GM21423 (cell line): ENCODE results near the gene TMEM59L.
"Not testable (repeated sequence)": the region's sequence is repeated elsewhere in the genome, so short reads cannot be mapped to it uniquely, and the experiment has no call there.

Experiments used
- ATAC-seq: cut with Tn5 transposase; IDR thresholded peaks from one replicate; pipeline ENCODE4 v1.9.1; 2021; ENCODE audit warnings: mild to moderate bottlenecking, moderate library complexity; ENCODE audit not compliant: unreplicated experiment

Gene TMEM59L

DNA sequence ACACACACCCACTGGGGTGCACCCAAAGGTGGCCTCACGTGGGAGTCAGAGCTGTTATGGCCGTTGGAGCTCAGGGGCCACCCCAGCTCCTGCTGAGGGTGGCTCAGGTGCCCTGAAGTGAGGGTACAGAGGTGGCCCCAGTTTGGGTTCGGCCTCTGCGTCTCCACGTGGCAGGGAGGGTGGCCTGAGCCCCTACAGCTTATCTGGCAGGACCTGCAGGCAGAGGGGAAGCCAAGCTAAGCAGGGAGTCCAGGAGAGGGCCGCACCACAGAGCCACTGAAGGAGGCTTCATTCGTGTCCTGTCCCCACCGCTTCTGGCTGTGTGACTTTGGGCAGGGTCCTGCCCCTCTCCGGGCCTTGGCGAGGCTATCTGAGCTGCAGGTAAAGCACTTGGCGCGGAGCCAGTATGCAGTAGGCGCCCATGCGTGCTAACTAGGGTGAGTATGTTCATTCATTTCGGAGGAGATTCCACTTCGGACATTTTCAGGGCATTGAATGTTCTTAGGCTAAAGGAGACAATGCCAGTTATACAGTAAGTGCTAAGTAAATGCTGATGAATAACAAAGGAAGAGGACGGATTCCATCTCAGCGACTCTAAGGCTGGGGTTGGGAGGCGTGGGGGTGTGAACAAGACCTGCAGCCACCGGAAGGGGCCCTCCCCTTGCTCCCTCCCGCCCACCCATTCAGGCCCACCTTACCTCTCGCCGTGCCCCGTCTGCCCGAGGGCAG, 19.1 kb upstream of the TMEM59L start:
- ATAC-seq = no peak

DNA sequence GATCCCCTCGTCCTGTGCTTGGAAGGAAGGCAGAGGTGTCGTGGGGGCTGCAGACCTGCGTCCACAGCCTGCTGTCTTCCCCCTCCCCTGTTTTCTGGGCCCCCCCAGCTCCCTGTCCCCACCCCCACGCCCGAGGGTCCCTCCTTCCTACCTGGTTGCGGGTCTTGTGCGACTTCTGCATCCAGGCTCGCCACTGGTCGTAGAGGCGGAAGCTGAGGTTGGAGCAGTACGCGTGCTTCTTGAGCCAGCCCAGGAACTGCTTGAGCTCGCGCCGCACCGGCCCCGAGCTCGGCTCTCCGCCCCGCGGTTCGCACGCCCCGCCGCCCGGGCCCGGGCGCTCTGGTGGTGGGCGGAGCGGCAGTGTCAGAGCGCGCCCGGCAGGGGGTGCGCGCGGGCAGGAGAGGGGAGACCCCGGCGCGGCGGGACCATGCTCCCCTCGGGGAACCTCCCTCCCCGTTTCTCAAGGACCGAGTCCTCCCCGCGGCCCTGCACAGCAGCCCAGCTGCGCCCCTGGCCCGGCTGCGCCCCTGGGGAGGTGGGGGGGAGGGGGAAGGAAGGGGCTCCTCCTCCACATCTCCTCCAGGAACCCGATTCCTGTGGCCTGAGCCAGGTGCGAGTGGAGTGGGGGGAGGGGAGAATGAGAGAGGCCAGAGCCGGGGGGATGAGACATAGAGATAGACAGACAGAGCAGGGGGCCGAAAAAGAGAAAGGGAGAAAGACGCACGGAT, 18.4 kb upstream of the TMEM59L start:
- ATAC-seq = peak; percentile 50

DNA sequence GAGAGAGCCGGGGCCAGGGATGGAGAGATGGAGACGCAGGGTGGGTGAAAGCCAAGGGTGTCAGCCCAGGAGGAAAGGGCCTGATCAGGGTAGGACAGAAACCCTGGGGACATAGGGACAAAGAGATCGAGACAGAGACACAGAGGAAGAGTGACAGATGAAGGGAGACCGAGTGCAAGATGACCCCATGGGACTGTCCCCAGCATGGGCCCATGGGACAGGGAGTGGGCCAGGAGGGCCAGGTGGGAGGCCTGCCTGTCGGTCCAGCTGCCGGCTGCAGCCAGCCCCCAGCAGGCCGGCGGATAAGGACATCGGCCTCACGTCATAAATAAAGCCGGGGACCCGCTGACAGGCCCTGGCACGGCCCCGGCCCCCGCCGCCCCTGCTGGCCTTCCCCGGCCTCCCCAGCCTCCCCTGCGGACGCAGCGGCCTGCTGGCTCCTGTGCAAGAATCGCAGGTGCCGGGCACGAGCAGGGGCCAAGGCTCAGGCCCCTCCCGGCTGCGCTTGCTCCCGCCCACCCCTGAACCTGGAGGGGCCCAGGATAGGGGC, 17.8 kb upstream of the TMEM59L start:
- ATAC-seq = no peak

DNA sequence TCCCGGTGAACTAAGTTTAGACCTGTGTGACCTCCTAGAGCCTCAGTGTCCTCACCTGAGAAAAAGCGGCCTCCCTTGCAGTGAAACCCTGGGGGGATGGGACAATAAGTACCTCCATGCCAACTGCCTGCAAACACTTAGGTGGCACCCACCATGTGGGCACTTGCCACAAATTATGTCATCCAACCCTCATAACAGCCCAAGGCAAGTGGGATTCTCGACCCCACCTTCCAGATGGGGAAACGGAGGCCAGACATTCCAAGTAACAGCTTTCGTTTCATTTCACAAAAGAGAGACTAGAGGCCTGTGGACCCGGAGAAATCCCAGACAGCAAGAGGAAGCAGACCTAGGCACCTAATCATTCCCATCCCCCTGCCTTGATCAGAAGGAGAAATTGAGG, 17.2 kb upstream of the TMEM59L start:
- no peak for ATAC-seq

DNA sequence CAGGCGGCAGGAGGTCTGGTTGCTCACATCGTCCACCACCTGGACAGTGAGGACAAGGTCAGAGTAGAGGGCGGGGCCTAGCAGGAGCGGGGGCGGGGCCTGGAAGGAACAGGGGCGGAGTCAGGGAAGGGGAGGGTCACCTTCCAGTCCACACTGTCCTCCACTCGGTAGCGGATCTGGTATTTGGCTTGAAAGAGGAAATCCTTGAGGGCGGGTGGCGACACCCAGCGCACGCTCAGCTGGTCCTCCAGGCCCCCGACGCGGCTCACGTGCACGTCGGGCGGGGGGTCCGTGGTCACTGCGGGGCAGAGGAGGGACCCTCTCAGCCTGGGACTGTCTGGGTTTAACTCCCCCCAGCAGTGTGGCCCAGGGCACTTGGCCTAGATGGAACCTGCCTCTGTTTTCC, 15.9 kb upstream of the TMEM59L start:
- ATAC-seq = no peak

DNA sequence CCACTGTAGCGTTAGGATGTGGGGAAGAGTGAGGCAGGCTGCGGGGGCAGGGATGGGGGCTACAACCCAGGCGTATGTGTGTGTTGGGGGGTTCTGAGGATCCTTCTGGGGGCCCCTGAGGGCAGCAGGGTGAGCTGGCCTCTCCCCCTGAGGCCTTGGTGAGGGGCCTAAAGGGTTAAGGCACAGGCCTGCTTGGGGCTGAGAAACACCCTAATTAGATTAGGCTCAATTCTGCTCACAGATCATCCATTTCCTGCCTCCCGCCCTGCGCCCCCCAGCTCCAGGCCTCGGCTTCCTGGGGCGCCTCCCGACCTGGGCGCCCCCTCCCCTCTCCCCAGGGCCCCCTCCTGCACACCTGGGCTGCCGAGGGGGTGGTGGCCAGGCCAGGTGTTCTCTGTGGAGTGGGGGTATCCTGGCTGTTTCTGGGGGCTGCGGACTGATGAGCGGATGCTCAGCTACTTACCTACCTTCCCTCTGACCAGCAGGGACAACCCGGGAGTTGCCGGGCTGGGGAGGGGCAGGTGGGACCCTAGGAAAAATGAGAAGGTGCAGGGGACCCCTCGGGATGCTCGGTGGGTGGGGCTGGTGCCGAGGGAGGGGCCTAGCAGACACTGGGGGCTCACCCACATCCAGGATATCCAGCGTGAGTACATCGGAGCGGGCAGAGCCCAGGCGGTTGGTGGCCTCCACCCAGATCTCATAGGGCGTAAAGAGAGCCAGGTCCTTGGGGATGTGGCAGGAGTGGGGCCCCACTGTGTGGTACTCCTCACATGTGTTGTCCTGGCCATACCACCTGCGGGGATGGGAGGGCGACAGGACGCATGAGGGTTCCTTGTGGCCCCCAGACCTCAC, 14.6 kb upstream of the TMEM59L start:
- ATAC-seq = no peak

DNA sequence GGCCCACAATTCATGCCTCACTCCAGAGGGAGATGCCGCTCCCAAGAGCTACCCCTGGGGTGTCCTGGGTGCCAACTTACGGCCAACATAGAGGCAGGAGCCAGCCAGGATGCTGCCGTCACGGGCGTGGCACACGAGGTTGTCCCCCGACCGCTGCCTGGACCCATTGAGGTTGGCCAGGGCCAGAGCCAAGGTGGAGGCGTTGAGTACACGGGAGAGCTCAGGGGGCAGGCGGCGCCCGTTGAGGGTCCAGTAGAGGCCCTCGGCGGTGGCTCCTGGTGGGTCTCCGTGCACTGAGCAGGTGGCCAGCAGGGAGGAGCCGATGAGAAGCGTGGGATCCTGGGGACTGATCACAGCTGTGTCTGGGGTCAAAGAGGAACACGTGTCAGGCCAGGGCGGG, 13.2 kb upstream of the TMEM59L start:
- ATAC-seq = no peak

DNA sequence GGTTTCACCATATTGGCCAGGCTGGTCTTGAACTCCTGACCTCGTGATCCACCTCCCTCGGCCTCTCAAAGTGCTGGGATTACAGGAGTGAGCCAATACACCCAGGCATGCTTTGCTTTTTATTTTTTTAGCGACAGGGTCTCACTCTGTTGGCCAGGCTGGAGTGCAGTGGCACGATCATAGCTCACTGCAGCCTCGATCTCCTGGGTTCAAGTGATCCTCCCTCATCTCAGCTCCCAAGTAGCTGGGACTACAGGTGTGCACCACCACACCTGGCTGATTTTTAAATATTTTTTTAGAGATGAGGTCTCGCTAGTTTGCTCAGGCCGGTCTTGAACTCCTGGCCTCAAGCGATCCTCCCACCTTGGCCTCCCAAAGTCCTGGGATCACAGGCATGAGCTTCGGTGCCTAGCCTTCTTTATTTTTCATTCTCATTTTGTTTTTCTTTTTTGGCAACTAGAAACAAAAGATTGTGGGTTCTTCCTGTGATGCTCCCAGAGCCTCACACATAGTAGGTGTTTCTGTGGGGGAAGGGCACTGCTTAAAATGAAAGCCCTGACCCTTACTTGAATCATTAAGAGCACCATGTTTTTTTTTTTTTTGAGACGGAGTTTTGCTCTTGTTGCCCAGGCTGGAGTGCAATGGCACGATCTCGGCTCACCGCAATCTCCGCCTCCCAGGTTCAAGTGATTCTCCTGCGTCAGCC, 11.8 kb upstream of the TMEM59L start:
- ATAC-seq = not testable (repeated sequence)

DNA sequence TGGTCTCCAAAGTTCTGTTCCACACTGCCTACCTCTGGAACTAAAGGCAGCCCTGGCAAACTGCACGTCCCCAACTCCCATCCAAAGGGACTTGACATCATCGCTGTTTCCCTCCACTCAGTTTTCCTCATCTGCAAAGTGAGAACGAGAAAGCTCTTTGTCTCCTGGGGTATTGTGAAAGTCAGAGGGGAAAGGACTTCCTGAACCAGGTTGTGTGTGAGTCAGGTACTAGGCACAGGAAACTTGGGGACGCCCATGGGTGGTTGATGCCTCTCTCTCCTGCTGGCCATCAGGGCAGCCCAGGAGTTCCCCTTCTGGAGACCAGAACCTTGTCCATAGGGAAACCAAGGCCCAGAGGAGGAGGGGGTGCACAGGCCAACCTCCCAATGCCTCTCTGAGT, 10.8 kb upstream of the TMEM59L start:
- no peak for ATAC-seq

DNA sequence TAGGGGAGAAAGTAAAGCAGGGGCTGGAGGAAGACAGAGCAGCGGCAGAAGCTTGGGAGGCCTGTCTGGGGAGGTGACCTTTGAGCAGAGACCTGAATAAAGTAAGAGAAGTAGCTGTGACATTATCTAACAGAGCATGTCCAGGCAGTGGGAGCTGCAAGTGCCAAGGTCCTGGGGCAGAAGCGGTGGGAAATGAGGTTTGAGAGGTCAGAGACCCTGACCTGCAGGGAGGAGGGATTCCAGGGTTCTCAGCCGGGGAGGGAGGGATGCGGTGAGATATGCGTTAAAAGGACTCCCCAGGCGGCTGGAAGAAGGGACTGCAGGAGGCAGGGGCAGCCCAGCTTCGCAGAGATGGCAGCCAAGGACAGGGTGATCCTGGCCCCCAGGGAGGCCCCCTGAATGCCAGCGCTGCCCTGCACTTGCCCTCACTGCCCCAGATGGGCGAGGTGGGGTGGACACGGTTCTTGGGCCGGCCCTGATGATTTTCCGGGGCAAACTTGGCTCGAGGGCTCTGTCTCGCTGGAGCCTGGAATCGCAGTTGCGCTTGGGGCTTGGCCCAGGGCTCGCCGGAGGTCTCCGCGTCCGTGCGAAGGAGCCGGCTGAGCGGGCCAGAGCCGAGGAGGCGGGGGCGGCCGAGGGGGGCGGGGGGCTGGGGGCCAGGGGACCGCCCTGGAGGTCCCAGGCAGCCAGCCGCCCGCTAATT, 9.3 kb upstream of the TMEM59L start:
- no peak for ATAC-seq

DNA sequence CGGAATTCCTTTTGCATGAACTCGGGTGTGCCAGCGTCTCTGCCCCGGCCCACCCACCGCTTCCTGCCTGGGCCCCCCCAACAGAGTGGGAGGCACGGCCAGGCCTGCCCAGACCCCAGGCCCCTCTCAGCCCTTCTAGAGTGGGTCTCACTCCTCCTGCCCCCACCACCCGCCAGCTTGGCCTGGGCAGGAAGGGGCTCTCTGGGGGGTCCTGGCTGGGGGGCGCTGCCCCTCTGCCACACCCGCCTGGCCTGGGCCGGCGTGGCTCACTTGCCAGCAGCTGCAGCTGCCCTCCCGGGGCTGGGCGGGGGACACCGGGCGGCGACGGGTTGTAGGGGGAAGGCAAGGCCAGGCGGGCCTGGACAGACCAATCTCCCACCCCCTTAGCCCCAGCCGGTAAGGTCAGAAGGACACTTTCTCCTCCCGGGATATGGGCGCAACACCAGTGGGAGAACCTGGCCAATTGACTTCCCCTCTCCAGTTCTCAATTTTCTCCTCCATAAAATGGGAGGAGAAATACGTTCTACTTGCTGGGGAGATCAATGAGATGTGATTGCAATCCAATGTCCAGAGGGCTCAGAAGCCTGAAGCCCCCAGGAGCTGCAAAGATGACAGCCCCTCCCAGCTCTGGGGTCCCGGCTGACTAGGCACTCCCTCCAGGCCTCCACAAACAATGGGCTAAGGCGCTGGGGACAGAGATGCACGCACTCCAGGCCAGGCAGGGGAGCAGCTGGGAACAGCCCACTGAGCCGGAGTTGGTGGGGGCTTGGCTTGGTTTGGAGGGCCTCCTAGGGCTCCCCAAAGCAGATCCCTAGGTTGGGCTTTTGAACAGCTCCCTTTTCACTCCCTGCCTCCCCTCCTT, 8.5 kb upstream of the TMEM59L start:
- ATAC-seq = no peak

DNA sequence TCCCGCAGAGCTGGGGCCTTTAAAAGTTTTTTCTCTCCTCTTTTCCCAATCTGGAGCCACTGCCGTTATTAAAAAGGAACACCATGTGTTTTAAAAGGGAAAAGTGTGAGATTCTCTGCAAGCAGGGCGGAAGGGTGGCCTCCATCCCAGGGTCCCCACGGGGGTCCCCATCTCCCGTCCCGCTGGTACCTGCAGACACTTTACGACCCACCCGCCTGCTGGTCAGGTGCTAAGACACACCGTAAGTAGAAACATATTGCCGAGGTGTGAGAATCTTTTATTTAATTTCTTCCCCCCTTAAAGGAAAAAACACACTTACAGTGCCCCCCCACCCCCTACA, 7.9 kb upstream of the TMEM59L start:
- ATAC-seq = no peak

DNA sequence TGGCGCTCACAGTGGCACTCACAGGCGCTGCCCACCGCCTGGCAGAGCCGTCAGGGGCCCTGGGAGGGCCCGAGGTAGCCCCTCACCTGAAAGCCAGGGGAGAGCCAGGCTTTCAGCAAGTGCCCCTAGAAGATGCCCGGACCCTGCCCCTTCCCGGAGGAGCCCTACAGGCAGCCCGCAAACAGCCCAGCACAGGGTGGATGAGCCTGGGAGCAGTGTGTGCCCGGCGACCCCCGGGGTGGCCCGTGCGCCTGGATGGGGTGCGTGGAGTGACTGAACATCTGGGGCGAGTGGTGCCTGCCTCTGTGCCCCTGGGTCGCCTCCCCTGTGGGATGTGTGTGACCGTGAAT, 7.5 kb upstream of the TMEM59L start:
- ATAC-seq = no peak

DNA sequence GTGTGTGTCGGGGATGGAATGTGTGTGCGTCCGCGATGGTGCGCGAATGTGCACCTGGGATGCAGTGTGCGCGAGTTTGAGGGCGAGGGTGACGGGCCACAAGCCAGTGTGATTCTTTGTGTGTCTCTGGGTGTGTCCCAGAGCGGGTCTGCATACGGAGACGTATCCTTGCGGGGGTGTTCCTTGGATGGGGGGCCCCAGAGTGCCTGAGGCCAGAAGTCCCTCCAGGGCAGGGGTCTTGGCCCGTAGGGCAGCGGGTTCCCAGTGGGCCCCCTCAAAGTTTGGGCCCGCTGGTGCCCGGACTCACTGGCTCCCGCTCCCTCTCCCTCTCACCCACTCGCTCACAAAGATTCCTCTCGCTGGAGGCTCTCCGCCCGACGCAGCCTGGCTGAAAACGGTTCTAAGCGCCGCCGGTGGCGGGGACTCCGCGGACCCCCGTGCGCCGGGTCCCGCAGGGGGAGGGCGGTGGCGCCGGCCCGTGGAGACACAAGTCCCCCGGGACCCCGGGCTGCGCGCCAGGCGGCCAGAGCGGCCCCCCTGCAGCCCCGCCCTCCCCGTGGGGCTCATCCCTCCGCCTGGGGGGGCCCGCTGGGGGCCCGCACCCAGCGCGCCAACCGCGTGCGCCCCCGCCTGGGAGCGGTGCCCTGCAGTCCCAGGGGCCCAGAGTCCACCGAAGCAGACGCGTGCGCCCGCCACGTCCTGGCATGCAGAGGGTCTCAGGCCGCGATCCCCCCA, 7.0 kb upstream of the TMEM59L start:
- no peak for ATAC-seq

DNA sequence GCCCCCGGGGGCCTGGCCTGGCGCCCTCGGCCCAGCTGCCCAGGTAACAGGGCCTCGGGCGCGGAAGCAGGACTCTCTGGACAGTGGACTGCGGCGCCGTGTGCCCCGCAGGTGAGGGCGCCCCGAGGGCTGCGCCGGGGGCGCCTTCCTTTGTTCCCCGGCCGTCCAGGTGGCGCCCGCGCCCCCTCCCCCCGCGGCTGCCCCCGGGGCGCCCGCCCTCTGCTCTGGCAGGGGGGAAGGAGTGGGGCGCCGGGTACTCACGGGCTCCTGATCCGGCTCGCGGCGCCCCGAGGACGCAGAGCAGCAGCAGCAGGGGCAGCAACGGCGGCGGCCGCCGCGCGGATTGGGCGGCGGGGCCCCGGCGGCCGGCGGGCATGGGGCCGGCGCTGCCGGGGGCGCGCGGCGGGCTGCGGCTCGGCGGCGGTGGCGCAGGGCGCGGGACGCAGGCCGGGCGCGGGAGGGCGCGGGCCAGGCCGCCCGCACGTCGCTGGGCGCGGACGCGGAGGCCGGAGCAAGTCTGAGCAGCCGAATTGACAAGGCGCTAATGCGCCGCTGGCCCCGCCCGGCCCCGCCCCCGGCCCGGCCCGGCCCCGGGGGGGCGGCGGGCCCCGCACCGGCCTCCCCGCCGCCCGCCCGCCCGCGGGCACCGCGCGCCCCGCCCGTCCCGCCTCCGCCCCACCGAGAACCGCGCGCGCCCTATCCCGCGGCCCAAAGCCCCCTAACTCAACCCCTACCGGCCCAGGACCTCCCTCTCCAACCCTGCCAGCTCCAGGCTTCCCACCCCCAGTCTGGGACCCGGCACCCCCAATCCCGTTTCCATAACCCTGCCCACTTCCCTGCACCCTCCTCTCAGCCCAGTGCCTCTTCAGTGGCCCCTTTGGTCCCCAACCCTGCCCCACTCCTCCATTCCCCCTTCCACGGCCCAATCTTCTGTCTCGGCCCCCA, 6.1 kb upstream of the TMEM59L start, which contains the start of gene CRLF1:
CRLF1 (minus strand) TSS at position 519 of the 945 bp plus-strand sequence; CDS start at position 376, 143 bp downstream.
- ATAC-seq = no peak

DNA sequence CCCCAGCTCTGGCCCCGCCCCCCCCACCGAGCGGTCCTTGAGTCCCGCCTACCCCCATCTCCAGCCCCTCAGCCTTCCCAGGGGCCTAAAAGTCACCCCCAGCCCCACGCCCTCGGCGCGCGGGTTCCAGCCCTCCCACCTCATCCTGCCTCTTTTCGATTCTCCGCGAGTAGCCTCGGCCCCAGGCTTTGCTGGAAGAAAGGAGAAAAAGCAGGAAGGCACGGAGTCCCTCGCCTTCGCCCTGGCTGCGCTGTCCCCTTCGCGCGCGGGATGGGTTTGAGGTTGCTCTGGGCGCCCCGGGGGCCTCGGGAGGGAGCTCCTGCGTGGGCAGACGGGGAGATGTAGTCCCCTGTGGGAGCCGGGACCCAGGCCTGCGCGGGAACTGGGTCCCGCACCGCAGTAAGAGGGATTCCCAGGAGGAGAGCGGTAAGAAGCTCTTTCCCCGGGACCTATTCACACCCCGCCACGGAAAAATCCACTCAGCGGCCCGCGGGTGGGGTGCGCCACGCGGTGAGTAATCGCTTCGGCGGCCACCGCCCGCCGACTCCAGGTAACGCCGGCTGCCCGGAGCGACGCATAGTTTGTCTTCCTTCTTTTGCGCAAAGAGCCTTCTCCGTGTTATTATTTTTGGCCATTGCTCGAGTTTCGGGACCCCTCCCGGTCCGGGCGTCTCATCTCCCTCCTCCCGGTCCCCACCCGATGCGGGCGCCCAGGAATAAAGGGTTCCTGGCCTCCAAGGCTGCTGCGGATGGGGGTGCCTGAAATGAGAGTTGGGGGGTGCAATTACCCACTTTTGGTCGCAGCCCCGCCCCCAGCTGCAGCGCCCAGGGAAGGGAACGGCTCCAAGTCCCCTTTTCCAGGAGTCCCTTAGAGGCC, 5.2 kb upstream of the TMEM59L start:
- no peak for ATAC-seq
